ENCODE data around the gene DGKD.

The DGKD gene

DNA sequence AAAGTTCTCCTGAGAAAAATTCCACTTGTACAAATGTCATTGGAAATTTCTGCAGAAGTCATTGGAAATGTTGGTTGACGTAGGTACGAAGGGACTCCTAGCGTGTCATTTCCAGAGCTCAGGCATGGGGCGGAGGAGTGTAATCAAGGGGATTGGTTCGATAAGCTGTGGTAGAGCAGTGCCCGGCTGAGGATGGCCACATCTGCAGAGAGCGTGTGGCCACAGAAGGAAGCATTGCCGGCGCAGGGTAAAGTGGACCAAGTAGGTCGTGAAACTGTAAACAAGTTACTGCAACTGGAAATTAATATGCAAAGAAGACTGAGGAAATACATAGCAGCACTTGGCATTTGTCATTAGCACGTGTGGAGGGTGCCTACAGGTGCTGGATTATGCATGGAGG is 101.8 kb downstream of the DGKD start:
- no peaks in the 10 kb centered on the region for H3K9me3 ChIP-seq

DNA sequence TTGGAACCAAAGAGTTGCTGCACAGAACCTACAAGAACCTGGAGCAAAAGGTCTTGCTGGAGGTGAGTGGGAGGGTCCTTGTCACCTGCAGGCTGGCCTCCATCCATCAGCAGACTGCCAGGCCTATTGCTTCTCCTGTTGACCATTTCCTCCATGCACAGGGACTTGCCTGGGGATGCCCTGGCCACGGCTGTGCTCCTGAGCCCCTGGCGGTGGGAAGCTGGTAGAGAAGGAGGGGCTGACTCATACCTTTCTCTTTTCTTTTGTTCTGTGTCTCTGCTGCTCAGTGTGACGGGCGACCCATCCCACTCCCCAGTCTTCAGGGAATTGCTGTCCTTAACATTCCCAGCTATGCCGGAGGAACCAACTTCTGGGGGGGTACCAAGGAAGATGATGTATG is 102.6 kb downstream of the DGKD start:
- H3K27ac ChIP-seq: no peak overlapping the region
- TF ChIP-seq, protein P1, sequence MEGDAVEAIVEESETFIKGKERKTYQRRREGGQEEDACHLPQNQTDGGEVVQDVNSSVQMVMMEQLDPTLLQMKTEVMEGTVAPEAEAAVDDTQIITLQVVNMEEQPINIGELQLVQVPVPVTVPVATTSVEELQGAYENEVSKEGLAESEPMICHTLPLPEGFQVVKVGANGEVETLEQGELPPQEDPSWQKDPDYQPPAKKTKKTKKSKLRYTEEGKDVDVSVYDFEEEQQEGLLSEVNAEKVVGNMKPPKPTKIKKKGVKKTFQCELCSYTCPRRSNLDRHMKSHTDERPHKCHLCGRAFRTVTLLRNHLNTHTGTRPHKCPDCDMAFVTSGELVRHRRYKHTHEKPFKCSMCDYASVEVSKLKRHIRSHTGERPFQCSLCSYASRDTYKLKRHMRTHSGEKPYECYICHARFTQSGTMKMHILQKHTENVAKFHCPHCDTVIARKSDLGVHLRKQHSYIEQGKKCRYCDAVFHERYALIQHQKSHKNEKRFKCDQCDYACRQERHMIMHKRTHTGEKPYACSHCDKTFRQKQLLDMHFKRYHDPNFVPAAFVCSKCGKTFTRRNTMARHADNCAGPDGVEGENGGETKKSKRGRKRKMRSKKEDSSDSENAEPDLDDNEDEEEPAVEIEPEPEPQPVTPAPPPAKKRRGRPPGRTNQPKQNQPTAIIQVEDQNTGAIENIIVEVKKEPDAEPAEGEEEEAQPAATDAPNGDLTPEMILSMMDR (IDR thresholded peaks at IDR 0.05): no peak
- no peaks in the 10 kb centered on the region for H3K9me3 ChIP-seq
- H3K4me3 ChIP-seq (ENCODE audit: low read depth in 1 of 2, low read length in 1 of 2): no peak overlapping the region
- no peaks in the 10 kb centered on the region for H3K4me1 ChIP-seq (ENCODE audit: control insufficient read depth in 1 of 2, insufficient read depth in 1 of 2, low read depth in 1 of 2, low read length in 1 of 2)
- peaks cover 100% of the 10 kb centered on the region for H3K36me3 ChIP-seq
- H3K27me3 ChIP-seq: no peaks in the 10 kb centered on the region

More for the DNA sequence above, 101.8 kb downstream of the DGKD start:
- no peaks in the 10 kb centered on the region for H3K4me1 ChIP-seq (ENCODE audit: control insufficient read depth in 1 of 2, insufficient read depth in 1 of 2, low read depth in 1 of 2, low read length in 1 of 2)
- no peak overlapping the region for H3K27ac ChIP-seq
- TF ChIP-seq, protein P1 (IDR thresholded peaks at IDR 0.05): no peak
- peaks cover 100% of the 10 kb centered on the region for H3K36me3 ChIP-seq
- no peaks in the 10 kb centered on the region for H3K27me3 ChIP-seq
- H3K4me3 ChIP-seq (ENCODE audit: low read depth in 1 of 2, low read length in 1 of 2): no peak overlapping the region

DNA sequence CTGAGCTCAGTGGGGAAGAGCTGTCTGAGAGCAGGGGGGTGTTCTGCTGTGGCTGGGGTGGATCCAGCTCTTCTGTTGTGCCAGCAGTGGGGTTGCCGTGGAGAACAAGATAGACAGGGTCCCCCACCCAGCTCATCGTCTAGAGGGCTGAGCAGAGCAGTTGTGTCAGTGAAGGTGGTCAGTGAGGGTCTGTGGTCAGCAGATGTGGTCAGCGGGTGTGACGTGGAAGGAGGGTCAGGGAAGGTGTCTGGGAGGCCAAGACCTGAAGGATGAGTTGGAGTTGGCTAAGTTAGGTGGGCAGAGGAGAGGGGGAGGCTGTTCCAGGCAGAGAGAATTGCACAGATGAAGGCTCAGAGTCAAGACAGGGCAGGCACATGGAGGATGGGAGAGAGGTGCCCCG is 103.1 kb downstream of the DGKD start:
- H3K4me3 ChIP-seq (ENCODE audit: low read depth in 1 of 2, low read length in 1 of 2): no peak overlapping the region
- H3K27ac ChIP-seq: no peak overlapping the region
- no peaks in the 10 kb centered on the region for H3K4me1 ChIP-seq (ENCODE audit: control insufficient read depth in 1 of 2, insufficient read depth in 1 of 2, low read depth in 1 of 2, low read length in 1 of 2)
- TF ChIP-seq, protein P1 (IDR thresholded peaks at IDR 0.05): no peak
- H3K27me3 ChIP-seq: no peaks in the 10 kb centered on the region
- no peaks in the 10 kb centered on the region for H3K9me3 ChIP-seq
- H3K36me3 ChIP-seq: peaks cover 100% of the 10 kb centered on the region

DNA sequence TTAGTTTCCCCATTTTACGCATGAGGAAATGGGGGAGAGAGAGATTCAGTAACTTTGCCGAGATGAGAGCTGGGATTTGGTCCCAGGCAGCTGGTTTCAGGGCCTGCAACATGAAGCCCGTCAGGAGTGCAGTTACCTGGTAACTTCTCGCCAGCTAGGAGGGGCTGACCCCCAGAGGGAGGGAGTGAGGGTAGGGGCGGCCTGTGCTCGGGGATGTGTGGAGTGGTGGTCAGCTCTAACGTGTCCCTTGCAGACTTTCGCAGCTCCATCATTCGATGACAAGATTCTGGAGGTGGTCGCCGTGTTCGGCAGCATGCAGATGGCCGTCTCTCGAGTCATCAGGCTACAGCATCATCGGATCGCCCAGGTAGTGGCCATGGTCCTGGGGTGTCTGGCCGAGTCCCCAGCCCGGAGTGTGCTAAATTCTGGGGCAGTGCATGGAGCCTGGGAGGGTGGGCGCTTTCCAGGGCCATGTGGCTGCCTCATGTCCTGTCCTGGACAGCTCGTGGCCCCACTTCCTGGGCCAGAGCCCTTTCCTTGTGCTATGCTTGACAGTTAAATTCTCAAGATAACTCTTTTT is 103.8 kb downstream of the DGKD start:
- H3K4me1 ChIP-seq (ENCODE audit: control insufficient read depth in 1 of 2, insufficient read depth in 1 of 2, low read depth in 1 of 2, low read length in 1 of 2): no peaks in the 10 kb centered on the region
- no peaks in the 10 kb centered on the region for H3K27me3 ChIP-seq
- TF ChIP-seq, protein P1 (IDR thresholded peaks at IDR 0.05): no peak
- no peak overlapping the region for H3K4me3 ChIP-seq (ENCODE audit: low read depth in 1 of 2, low read length in 1 of 2)
- no peaks in the 10 kb centered on the region for H3K9me3 ChIP-seq
- peaks cover 100% of the 10 kb centered on the region for H3K36me3 ChIP-seq
- H3K27ac ChIP-seq: no peak overlapping the region

DNA sequence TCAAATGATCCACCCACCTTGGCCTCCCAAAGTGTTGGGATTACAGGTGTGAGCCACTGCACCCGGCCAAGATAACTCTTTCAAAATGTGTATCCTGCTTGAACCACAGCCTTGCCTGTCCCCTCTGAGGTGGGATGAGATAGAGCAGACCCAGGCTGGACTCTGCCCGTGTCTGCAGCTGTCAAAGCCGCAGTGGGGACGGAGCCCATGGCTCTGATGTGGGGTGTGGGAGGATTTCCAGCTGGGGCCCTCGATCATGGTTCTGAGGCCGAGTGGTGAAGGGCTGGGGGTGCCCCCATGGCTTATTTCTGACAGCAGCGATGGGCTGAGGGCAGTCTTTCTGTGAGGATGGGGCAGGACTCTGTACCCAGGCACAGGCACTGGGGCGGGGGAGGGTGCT is 104.5 kb downstream of the DGKD start:
- TF ChIP-seq, protein P1 (IDR thresholded peaks at IDR 0.05): no peak
- H3K27ac ChIP-seq: no peak overlapping the region
- no peak overlapping the region for H3K4me3 ChIP-seq (ENCODE audit: low read depth in 1 of 2, low read length in 1 of 2)
- H3K27me3 ChIP-seq: no peaks in the 10 kb centered on the region
- peaks cover 100% of the 10 kb centered on the region for H3K36me3 ChIP-seq
- H3K9me3 ChIP-seq: no peaks in the 10 kb centered on the region
- no peaks in the 10 kb centered on the region for H3K4me1 ChIP-seq (ENCODE audit: control insufficient read depth in 1 of 2, insufficient read depth in 1 of 2, low read depth in 1 of 2, low read length in 1 of 2)

DNA sequence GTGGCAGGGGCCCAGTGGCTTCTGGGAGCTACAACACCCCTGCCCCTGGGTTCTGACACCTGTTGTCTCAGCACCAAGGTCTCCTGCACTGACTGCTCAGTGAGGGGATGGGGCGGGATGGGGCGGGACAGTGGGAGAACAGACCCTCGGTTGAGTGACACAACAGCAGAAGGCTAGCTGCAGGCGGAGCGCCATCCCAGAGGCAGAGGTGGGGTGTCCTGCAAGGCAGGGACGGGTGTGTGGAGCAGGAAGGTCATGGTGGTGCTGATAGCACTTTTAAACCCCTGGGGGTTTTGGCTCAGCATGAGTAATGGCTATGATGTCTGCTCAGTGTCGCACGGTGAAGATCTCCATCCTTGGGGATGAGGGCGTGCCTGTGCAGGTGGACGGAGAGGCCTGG is 105.1 kb downstream of the DGKD start:
- H3K36me3 ChIP-seq: peaks cover 100% of the 10 kb centered on the region
- no peaks in the 10 kb centered on the region for H3K4me1 ChIP-seq (ENCODE audit: control insufficient read depth in 1 of 2, insufficient read depth in 1 of 2, low read depth in 1 of 2, low read length in 1 of 2)
- H3K9me3 ChIP-seq: no peaks in the 10 kb centered on the region
- H3K27ac ChIP-seq: no peak overlapping the region
- no peaks in the 10 kb centered on the region for H3K27me3 ChIP-seq
- TF ChIP-seq, protein P1 (IDR thresholded peaks at IDR 0.05): no peak
- H3K4me3 ChIP-seq (ENCODE audit: low read depth in 1 of 2, low read length in 1 of 2): no peak overlapping the region
